HCT116 (cell line): ENCODE results near the gene SSTR3. TPM values are rescaled to one million over a fixed set of nuclear protein-coding genes. Genes with fewer than 3 reads are reported as not detected.

ENCODE experiments used
- ATAC-seq: fragments of 200-7000 bp; cut with Tn5 transposase; 2 replicates; pipeline ENCODE4 v1.9.1; 2020; ENCODE audit warnings: mild to moderate bottlenecking, moderate library complexity
- BruUV-seq: library from RNA; stranded (reverse); fragments of 400-500 nt; replicated peaks from 2 replicates; lab custom pipeline; 2021; lab: Mats Ljungman, UMichigan
- CTCF ChIA-PET: fragments of 300-600 bp; sonication (Branson Sonifier 250); formaldehyde crosslinking; loops from one replicate; lab custom pipeline; 2021; ENCODE audit warnings: antibody characterized with exemption; lab: Charles Lee
- POLR2A ChIA-PET: fragments of 300-600, 350-600 bp; sonication (Branson Sonifier 250); formaldehyde crosslinking; loops from one replicate; lab custom pipeline; 2021; ENCODE audit warnings: antibody characterized with exemption; lab: Charles Lee
- RAD21 ChIA-PET, 2 experiments: fragments of 300-600 bp; sonication (Branson Sonifier 250); formaldehyde crosslinking; loops; one replicate each; lab custom pipeline; 2023; ENCODE audit warnings: low total read pairs in 2 of 2; ENCODE audit not compliant: uncharacterized antibody in 2 of 2, unreplicated experiment in 2 of 2, low non-redundant PET in 1 of 2; lab: Charles Lee
- DNase-seq: peaks from one replicate; pipeline ENCODE4 v3.0.0-alpha.2; 2010; ENCODE audit warnings: low read depth, low spot score
- H2AFZ ChIP-seq: fragments of 200-600 bp; shearing (Covaris generic), sonication (generic); 2 replicates; pipeline ENCODE4 v1.6.1; 2017; ENCODE audit warnings: low read depth, mixed run types, mixed read lengths, antibody characterized with exemption, low read length; ENCODE audit not compliant: poor library complexity, severe bottlenecking
- H3K27ac ChIP-seq: 2 replicates; pipeline ENCODE4 v1.5.1; 2012; ENCODE audit warnings: low read depth, low read length
- H3K27me3 ChIP-seq: fragments of 200-600 bp; sonication (generic); 2 replicates; pipeline ENCODE4 v1.6.1; 2016; ENCODE audit warnings: mixed run types, low read length, mixed read lengths; ENCODE audit not compliant: insufficient read depth
- H3K36me3 ChIP-seq, 2 experiments: fragments of 200-500 bp in 1 of 2; fragments of 200-600 bp in 1 of 2; sonication (Bioruptor generic) in 1 of 2; sonication (generic) in 1 of 2; 2 replicates each; pipeline versions ENCODE4 v1.5.1 to v1.6.1; 2014 to 2016; ENCODE audit warnings: low read length in 2 of 2, inconsistent platforms in 1 of 2, mixed read lengths in 1 of 2, mixed run types in 1 of 2; ENCODE audit not compliant: insufficient read depth in 2 of 2, control insufficient read depth in 1 of 2
- H3K4me1 ChIP-seq, 2 experiments: fragments of 200-600 bp in 1 of 2; sonication (generic) in 1 of 2; 2 replicates each; pipeline versions ENCODE4 v1.5.1 to v1.6.1; 2012 to 2017; ENCODE audit warnings: low read length in 2 of 2, inconsistent platforms in 1 of 2, mild to moderate bottlenecking in 1 of 2, mixed read lengths in 1 of 2, mixed run types in 1 of 2, moderate library complexity in 1 of 2; ENCODE audit not compliant: insufficient read depth in 2 of 2, control insufficient read depth in 1 of 2
- H3K4me2 ChIP-seq: fragments of 200-600 bp; sonication (generic); 2 replicates; pipeline ENCODE4 v1.6.1; 2017; ENCODE audit warnings: mixed run types, low read length, mixed read lengths
- H3K4me3 ChIP-seq, 2 experiments: fragments of 200-600 bp in 1 of 2; sonication (generic) in 1 of 2; replicated peaks in 1 of 2; 2 replicates each; pipeline ENCODE4 v1.5.1; 2011 to 2016; ENCODE audit warnings: low read length in 2 of 2, control low read depth in 1 of 2, low read depth in 1 of 2, mild to moderate bottlenecking in 1 of 2, mixed read lengths in 1 of 2, mixed run types in 1 of 2
- H3K79me2 ChIP-seq: fragments of 200-600 bp; sonication (generic); 2 replicates; pipeline ENCODE4 v1.6.1; 2017; ENCODE audit warnings: mild to moderate bottlenecking, mixed run types, low read length, moderate library complexity, mixed read lengths; ENCODE audit not compliant: insufficient read depth
- H3K9ac ChIP-seq: fragments of 200-600 bp; sonication (generic); 2 replicates; pipeline ENCODE4 v1.6.1; 2016; ENCODE audit warnings: low read length, mixed read lengths
- H3K9me2 ChIP-seq: fragments of 200-600 bp; sonication (generic), shearing (Covaris generic); 2 replicates; pipeline ENCODE4 v1.6.1; 2017; ENCODE audit warnings: mixed run types, mild to moderate bottlenecking, moderate library complexity; ENCODE audit not compliant: insufficient read depth
- H3K9me3 ChIP-seq, 2 experiments: fragments of 200-500 bp in 1 of 2; fragments of 200-600 bp in 1 of 2; sonication (Bioruptor generic) in 1 of 2; sonication (generic) in 1 of 2; 2 replicates each; pipeline ENCODE4 v1.6.1; 2014 to 2017; ENCODE audit warnings: low read length in 2 of 2, mixed read lengths in 2 of 2, inconsistent platforms in 1 of 2, low read depth in 1 of 2, mild to moderate bottlenecking in 1 of 2, mixed run types in 1 of 2, moderate library complexity in 1 of 2; ENCODE audit not compliant: control insufficient read depth in 1 of 2, insufficient read depth in 1 of 2
- H4K20me1 ChIP-seq: fragments of 200-600 bp; sonication (generic), shearing (Covaris generic); 2 replicates; pipeline ENCODE4 v1.6.1; 2017; ENCODE audit warnings: mixed run types, mild to moderate bottlenecking, moderate library complexity; ENCODE audit not compliant: insufficient read depth
- CBX3 ChIP-seq: IDR thresholded peaks from 2 replicates; pipeline ENCODE4 v1.6.1; 2012; ENCODE audit warnings: low read depth
- CEBPB ChIP-seq: IDR thresholded peaks from 2 replicates; pipeline ENCODE4 v1.6.1; 2012; ENCODE audit warnings: low read depth
- ELF1 ChIP-seq: IDR thresholded peaks from 2 replicates; pipeline ENCODE4 v1.6.1; 2012; ENCODE audit warnings: low read depth, borderline replicate concordance
- EZH2 ChIP-seq: fragments of 200-600 bp; sonication (generic); IDR thresholded peaks from 2 replicates; pipeline ENCODE4 v1.6.1; 2017; ENCODE audit warnings: antibody characterized with exemption, mixed run types
- EZH2phosphoT487 ChIP-seq: fragments of 200-600 bp; IDR thresholded peaks from 2 replicates; pipeline ENCODE4 v1.6.1; 2018; ENCODE audit warnings: antibody characterized with exemption, borderline replicate concordance
- JUND ChIP-seq: IDR thresholded peaks from 2 replicates; pipeline ENCODE4 v1.6.1; 2012
- POLR2A ChIP-seq: IDR thresholded peaks from 2 replicates; pipeline ENCODE4 v1.7.0; 2011; ENCODE audit warnings: borderline replicate concordance; ENCODE audit not compliant: insufficient read depth, insufficient read length; ENCODE audit errors: extremely low read depth
- POLR2AphosphoS5 ChIP-seq: IDR thresholded peaks from 2 replicates; pipeline ENCODE4 v1.6.1; 2011; ENCODE audit warnings: mild to moderate bottlenecking, low read depth, low read length, moderate library complexity
- RAD21 ChIP-seq: IDR thresholded peaks from 2 replicates; pipeline ENCODE4 v1.6.1; 2012; ENCODE audit warnings: low read depth, mild to moderate bottlenecking
- SP1 ChIP-seq: IDR thresholded peaks from 2 replicates; pipeline ENCODE4 v1.6.1; 2012; ENCODE audit warnings: low read depth
- SRF ChIP-seq: IDR thresholded peaks from 2 replicates; pipeline ENCODE4 v1.6.1; 2012; ENCODE audit warnings: low read depth
- YY1 ChIP-seq: IDR thresholded peaks from 2 replicates; pipeline ENCODE4 v1.6.1; 2011; ENCODE audit warnings: low read length, low read depth, moderate library complexity, mild to moderate bottlenecking; ENCODE audit not compliant: insufficient replicate concordance; ENCODE audit errors: extremely low read depth
- intact Hi-C: fragments of 100-400 bp; cut with micrococcal nuclease; formaldehyde crosslinking; loops from 2 replicates; pipeline ENCODE4 v1.10.0; 2022
- total RNA-seq: library from RNA; stranded (reverse); gene quantifications from one replicate; pipeline ENCODE4 v1.2.1, GENCODE V29; 2021; ENCODE audit not compliant: unreplicated experiment
- TF ChIP-seq, protein P1 (sequence below): IDR thresholded peaks from 2 replicates; pipeline ENCODE4 v1.6.1; 2012; ENCODE audit warnings: low read depth
- TF ChIP-seq, protein P2 (sequence below): IDR thresholded peaks from 2 replicates; pipeline ENCODE4 v1.6.1; 2012

SSTR3 gene
- total RNA-seq, 1 experiment from 2014 or later: not detected

DNA sequence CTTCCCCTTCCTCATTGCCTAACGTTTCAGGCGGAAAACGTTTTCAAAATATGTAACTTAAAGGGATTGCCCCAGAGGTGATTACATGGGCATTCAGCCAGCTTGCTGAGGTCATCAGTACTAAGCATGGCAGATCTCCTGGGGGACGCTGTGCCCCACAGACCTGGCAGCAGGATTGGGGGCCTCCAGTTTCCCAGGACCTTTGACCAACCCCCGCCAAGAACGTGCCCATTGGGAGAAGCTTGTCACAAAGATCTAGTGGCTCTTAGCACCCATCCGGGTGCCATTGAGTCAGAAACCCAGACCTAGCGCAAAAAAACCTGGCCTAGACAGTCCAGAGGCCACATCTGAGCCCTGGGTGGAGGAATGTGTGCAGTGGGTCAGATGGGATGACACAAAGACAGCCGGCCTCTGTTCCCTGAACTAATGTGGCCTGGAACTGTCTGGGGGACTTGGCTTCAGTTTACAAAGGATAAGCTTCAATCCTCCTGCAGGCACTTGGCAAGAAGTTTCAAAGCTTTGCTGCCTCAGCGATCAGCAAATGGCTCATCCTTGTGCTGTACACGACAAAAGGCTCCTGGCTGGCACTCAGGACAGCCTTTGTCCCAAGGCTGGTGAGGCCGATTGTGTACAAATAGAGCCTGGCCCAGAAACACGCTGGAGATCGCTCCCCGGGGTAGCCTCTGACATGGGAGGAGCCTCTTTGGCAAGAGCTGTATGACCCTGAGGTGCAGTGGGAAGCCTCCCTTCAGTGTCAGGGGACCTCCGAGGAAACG lies 33.7 kb downstream of the SSTR3 start:
- Histone ChIP-seq H3K9ac (no peak overlapping the region), H3K27ac (no peak overlapping the region), H3K4me3 (no peak overlapping the region), H3K79me2 (no peaks in the 10 kb centered on the region), H3K4me2 (no peak overlapping the region), H3K27me3 (no peaks in the 10 kb centered on the region), H3K9me3 (no peaks in the 10 kb centered on the region), H3K4me1 (peaks cover 2 to 18% of the 10 kb centered on the region in 2 experiments; a peak in 3 of 4 replicates), H4K20me1 (no peaks in the 10 kb centered on the region), H3K9me2 (no peaks in the 10 kb centered on the region), H2AFZ (no peak overlapping the region), H3K36me3 (no peaks in the 10 kb centered on the region)
- DNase-seq (no peak), ATAC-seq (no peak)
- RAD21 ChIA-PET: no interaction called here
- BruUV-seq: no TSS peak
- intact Hi-C loops: no loop called here
- TF ChIP-seq EZH2phosphoT487 (no peak), SRF (no peak), CBX3 (no peak), POLR2A (no peak), JUND (no peak), SP1 (no peak), ELF1 (no peak), CEBPB (no peak), EZH2 (no peak), YY1 (no peak), RAD21 (no peak), POLR2AphosphoS5 (no peak)
- TF ChIP-seq, protein P1, sequence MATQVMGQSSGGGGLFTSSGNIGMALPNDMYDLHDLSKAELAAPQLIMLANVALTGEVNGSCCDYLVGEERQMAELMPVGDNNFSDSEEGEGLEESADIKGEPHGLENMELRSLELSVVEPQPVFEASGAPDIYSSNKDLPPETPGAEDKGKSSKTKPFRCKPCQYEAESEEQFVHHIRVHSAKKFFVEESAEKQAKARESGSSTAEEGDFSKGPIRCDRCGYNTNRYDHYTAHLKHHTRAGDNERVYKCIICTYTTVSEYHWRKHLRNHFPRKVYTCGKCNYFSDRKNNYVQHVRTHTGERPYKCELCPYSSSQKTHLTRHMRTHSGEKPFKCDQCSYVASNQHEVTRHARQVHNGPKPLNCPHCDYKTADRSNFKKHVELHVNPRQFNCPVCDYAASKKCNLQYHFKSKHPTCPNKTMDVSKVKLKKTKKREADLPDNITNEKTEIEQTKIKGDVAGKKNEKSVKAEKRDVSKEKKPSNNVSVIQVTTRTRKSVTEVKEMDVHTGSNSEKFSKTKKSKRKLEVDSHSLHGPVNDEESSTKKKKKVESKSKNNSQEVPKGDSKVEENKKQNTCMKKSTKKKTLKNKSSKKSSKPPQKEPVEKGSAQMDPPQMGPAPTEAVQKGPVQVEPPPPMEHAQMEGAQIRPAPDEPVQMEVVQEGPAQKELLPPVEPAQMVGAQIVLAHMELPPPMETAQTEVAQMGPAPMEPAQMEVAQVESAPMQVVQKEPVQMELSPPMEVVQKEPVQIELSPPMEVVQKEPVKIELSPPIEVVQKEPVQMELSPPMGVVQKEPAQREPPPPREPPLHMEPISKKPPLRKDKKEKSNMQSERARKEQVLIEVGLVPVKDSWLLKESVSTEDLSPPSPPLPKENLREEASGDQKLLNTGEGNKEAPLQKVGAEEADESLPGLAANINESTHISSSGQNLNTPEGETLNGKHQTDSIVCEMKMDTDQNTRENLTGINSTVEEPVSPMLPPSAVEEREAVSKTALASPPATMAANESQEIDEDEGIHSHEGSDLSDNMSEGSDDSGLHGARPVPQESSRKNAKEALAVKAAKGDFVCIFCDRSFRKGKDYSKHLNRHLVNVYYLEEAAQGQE: no peak
- TF ChIP-seq, protein P2, sequence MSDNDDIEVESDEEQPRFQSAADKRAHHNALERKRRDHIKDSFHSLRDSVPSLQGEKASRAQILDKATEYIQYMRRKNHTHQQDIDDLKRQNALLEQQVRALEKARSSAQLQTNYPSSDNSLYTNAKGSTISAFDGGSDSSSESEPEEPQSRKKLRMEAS: no peak
- POLR2A ChIA-PET: interaction anchor here (2.3 kb wide), 1 partner anchor 9 kb away, joined by 12 read pairs; the partner anchor contains the start of gene C1QTNF6
- CTCF ChIA-PET: no interaction called here
